Measurements from ENCODE around the gene ACSL6.
"Not testable (repeated sequence)": the region's sequence is repeated elsewhere in the genome, so short reads cannot be mapped to it uniquely, and the experiment has no call there.

Gene ACSL6

DNA sequence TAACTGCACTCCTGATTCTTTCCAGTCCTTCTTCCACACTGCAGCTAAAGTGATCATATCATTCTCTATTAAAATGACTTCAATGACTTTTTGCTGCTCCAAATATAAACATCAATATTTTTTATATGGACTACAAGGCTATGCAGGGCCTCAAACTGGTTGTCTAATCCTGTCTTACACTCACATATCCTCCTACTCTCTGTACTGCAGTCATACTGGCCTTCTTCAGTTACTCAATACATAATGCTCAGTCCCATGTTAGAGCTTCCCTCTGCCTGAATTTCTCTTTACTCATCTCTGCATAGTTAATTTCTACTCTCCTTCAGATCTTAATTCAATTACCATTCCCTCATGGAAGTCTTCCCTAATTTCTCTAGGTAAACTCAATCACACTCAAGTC is 69.4 kb downstream of the ACSL6 start:
- no peak for DNase-seq (ENCODE audit: low read depth)

DNA sequence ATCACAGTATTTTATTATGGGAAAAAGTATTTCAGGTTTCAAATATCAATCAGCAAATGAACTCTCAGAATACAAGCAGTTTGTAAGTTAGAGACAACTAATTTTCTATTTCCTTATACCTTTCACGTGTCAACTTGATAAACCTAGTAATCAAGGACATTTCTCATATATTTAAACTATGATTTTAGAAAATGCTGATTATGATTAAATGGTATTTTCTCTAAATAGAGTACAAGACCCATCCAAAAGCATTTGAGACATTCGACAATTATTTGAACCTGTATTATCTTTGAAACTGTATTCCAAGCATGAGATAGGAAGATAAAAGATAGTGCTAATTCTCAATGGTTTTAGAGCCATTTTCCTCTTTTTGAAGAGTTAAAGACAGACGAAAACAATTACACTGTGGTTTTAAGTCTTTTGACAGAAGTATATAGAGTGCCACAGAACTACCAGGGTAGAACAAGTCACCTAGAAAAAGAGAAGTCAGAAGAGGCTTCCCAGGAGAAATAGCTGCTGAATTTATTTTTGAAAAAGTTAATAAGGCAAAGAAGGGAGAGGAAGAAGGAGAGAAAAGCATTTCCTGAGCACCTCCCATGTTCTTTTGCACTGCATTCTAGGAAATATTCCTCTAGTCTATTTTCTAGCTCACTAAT is 71.6 kb downstream of the ACSL6 start:
- DNase-seq (ENCODE audit: low read depth) = no peak

DNA sequence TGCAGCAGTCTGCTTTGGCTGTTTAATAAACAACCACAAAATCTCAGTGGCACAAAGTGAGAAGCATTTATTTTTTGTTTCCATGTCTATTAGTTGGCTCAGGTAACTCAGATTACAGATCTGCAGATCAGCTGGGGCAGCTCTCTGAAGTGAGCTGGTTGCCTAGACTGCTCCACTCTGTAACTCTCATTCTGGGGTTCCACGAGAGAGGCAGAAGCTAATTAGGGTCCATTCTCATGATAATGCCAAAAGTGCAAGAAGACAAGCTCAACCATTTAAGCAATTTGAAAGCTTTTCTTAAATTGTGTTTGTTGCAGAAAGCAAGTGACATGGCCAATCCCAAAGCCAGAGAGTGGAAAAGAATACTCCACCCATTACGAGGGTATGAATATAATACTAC is 79.2 kb downstream of the ACSL6 start:
- no peak for DNase-seq (ENCODE audit: low read depth)

DNA sequence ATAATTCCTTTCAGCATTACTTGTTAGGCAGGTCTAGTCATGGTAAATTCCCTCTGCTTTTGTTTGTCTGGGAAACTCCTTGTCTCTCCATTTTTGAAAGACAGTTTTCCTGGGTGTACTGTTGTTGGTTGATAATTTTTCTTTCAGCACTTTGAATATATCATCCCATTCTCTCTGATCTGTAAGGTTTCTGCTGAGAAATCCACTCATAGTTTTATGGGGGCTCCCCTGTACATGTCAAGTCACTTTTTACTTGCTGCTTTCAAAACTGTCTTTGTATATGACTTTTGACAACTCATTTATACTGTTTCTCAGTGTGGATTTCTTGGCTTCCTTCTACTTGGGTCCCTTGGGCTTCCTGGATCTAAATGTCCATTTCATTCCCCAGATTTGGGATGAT is 82.5 kb downstream of the ACSL6 start:
- no peak for DNase-seq (ENCODE audit: low read depth)

DNA sequence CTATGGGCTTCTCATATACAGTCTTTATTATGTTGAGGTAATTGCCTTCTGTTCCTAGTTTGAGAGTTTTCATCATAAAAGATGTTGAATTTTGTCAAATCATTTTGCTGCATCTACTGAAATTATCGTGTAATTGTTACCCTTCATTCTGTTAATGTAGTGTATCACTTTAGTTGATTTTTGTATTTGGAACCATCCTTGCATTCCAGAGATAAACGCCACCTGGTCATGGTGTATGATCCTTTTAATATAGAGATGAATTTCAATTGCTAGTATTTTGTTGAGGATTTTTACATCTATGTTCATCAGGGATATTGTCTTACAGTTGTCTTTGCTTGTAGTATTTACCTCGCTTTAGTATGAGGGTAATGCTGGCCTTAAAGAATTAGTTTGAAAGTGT is 85.3 kb downstream of the ACSL6 start:
- DNase-seq (ENCODE audit: low read depth) = no peak

DNA sequence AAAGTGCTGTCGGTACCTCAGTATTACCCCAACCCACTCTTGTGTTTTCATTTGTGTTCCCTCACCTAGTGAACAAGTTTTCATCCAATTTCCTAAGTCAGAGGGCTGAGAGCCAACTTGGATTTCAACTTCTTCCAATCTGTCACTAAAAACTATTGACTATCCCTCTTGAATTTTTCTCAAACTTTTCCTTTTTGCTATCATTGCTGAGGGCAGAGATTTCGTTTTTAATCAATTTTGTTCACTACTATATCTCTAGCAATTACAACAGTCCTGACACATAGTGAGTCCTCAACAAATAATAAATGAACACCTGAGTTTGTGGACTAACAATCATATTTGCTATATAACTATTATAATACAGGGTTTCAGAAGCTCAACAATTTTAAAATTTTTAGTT is 95.0 kb downstream of the ACSL6 start:
- no peak for DNase-seq (ENCODE audit: low read depth)

DNA sequence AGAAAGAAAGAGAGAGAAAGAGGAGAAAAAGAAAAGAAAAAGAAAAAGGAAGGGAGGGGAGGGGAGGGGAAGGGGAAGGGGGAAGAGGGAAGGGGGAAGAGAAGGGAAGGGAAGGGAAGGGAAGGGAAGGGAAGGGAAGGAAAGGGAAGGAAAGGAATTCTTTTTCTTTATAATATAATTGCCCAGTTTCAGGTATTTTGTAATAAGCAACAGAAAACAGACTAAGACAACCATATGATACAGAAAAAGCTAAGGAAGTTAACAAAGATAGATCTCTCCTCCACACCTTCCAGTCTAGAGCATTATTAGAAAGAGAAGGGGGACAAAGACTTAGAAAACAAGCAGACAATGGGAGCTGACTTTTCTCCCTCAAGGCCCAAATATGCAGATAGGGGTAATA is 97.0 kb downstream of the ACSL6 start:
- DNase-seq (ENCODE audit: low read depth) = no peak

DNA sequence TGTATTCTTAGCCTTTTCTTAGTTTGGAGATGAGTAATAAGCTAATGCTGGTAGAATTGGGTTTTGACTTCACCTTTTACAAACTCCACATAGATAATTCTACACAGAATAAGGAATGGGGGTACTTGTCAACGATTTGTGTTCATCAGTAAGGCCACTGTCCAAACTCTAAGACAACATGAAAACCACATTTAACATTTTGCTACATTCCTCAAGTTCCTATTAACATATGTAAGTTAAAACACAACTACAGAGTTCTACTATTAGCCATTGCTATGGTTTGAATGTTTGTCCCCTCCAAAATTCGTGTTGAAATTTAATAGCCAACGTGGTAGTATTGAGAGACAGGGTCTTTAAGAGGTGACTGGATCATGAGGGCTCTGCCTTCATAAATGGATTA is 97.9 kb downstream of the ACSL6 start:
- no peak for DNase-seq (ENCODE audit: low read depth)

DNA sequence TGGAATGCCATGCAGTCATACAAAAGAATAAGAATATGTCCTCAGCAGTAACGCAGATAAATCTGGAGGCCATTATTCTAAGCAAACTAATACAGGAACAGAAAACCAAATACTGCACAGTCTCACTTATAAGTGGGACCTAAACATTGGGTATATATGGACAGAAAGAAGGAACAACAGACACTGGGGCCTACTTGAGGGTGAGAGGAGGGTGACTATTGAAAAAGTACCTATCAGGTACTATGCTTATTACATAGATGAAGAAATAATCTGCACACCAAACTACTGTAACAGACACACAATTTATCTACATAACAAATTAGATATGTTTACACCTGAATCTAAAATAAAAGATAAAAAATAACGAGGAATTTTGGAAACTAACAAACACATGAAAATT is 104.8 kb downstream of the ACSL6 start:
- DNase-seq (ENCODE audit: low read depth) = no peak

DNA sequence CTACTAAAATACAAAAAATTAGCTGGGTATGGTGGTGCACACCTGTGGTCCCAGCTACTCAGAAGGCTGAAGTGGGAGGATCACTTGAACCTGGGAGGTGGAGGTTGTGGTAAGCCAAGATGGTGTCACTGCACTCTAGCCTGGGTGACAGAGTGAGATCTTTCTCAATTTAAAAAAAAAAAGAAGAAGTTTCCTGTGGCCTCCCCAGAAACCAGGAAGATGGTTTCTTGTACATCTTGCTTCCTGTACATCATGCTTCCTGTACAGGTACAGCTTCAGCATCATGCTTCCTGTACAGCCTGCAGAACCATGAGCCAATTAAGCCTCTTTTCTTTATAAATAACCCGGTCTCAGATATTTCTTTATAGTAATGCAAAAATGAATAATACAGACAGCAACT is 109.2 kb downstream of the ACSL6 start:
- not testable (repeated sequence) for DNase-seq (ENCODE audit: low read depth)
